HG03135 (cell line): ENCODE results near the gene WNT3.
"Not testable (repeated sequence)": the region's sequence is repeated elsewhere in the genome, so short reads cannot be mapped to it uniquely, and the experiment has no call there.

Experiments
- ATAC-seq: cut with Tn5 transposase; IDR thresholded peaks from one replicate; pipeline ENCODE4 v1.9.1; 2021; ENCODE audit warnings: mild to moderate bottlenecking, moderate library complexity; ENCODE audit not compliant: unreplicated experiment

Gene WNT3

GRCh38 chr17:46814446-46814845, 4.0 kb downstream of the WNT3 start:
- ATAC-seq = no peak

- ATAC-seq = no peak
These were observed 4.6 kb downstream of the WNT3 start for GRCh38 chr17:46813920-46814319.

GRCh38 chr17:46812624-46813318, 5.7 kb downstream of the WNT3 start:
- ATAC-seq = no peak

- ATAC-seq = no peak
These were observed 6.4 kb downstream of the WNT3 start for GRCh38 chr17:46811978-46812583.

- no peak for ATAC-seq
These were observed 7.7 kb downstream of the WNT3 start for GRCh38 chr17:46810837-46811236.

GRCh38 chr17:46809110-46809571, 9.4 kb downstream of the WNT3 start:
- ATAC-seq = no peak

- no peak for ATAC-seq
These were observed 12.7 kb downstream of the WNT3 start for GRCh38 chr17:46805771-46806170.

- no peak for ATAC-seq
These were observed 14.9 kb downstream of the WNT3 start for GRCh38 chr17:46803544-46803943.

GRCh38 chr17:46802800-46803199, 15.7 kb downstream of the WNT3 start:
- no peak for ATAC-seq

GRCh38 chr17:46800573-46800972, 17.9 kb downstream of the WNT3 start:
- no peak for ATAC-seq

- ATAC-seq = no peak
These were observed 21.4 kb downstream of the WNT3 start for GRCh38 chr17:46796956-46797530.

GRCh38 chr17:46796524-46796923, 22.0 kb downstream of the WNT3 start:
- ATAC-seq = no peak

- ATAC-seq = no peak
These were observed 22.4 kb downstream of the WNT3 start for GRCh38 chr17:46796084-46796483.

GRCh38 chr17:46795379-46795952, 23.0 kb downstream of the WNT3 start:
- no peak for ATAC-seq

- ATAC-seq = no peak
These were observed 24.2 kb downstream of the WNT3 start for GRCh38 chr17:46794318-46794717.

GRCh38 chr17:46793541-46793940, 25.0 kb downstream of the WNT3 start:
- no peak for ATAC-seq

GRCh38 chr17:46793023-46793422, 25.5 kb downstream of the WNT3 start:
- ATAC-seq = not testable (repeated sequence)

GRCh38 chr17:46792071-46792470, 26.4 kb downstream of the WNT3 start:
- no peak for ATAC-seq

- ATAC-seq = no peak
These were observed 27.0 kb downstream of the WNT3 start for GRCh38 chr17:46791531-46791930.

- no peak for ATAC-seq
These were observed 28.3 kb downstream of the WNT3 start for GRCh38 chr17:46790216-46790615.

GRCh38 chr17:46789610-46790009, 28.9 kb downstream of the WNT3 start:
- ATAC-seq = no peak

GRCh38 chr17:46788796-46789195, 29.7 kb downstream of the WNT3 start:
- ATAC-seq = no peak
